Measurements from ENCODE around the gene MED7. TPM values are rescaled to one million over a fixed set of nuclear protein-coding genes. Genes with fewer than 3 reads are reported as not detected.
A peak's percentile ranks its signal among the peaks of the same experiment; 100 is the strongest.

Gene MED7
- total and polyA plus RNA-seq, 2 of the 13 experiments (the other 11 are each of a cell fraction or from before 2014, with no cell fraction given): 9.2 to 9.4 TPM

- TF ChIP-seq ZMAT3 (CRISPR knock-in tag; conservative IDR thresholded peaks at IDR 0.05) (no peak), MXD4 (CRISPR knock-in tag; IDR thresholded peaks at IDR 0.05) (peak; percentile 44; the same call in 1 of the 2 replicates), ZNF614 (CRISPR knock-in tag; IDR thresholded peaks at IDR 0.05; ENCODE audit: borderline replicate concordance) (no peak; the same call in 1 of the 2 replicates), ZNF510 (CRISPR knock-in tag; IDR thresholded peaks at IDR 0.05; ENCODE audit: low read depth) (no peak), NFAT5 (CRISPR knock-in tag; IDR thresholded peaks at IDR 0.05) (no peak), RXRA (CRISPR knock-in tag; IDR thresholded peaks at IDR 0.05) (no peak), ZNF768 (CRISPR knock-in tag; IDR thresholded peaks at IDR 0.05) (peak; percentile 93), ZNF720 (CRISPR knock-in tag; IDR thresholded peaks at IDR 0.05) (no peak), HOXA3 (CRISPR knock-in tag; IDR thresholded peaks at IDR 0.05) (no peak; the same call in 1 of the 2 replicates), YEATS4 (CRISPR knock-in tag; IDR thresholded peaks at IDR 0.05; ENCODE audit: borderline replicate concordance) (peak; percentile 24; the same call in 1 of the 2 replicates), SMARCE1 (IDR thresholded peaks at IDR 0.05; ENCODE audit: borderline replicate concordance) (no peak), SYNCRIP (IDR thresholded peaks at IDR 0.05; ENCODE audit: insufficient read depth, low read depth, low read length) (no peak), SOX13 (IDR thresholded peaks at IDR 0.05) (no peak), SOX13 (CRISPR knock-in tag; conservative IDR thresholded peaks at IDR 0.05 in 1 of 2, IDR thresholded peaks at IDR 0.05 in 1 of 2) (0 out of 4 replicates have a peak, but pooled peaks of 1 of the 2 experiments have one; percentile 4), GLMP (CRISPR knock-in tag; IDR thresholded peaks at IDR 0.05; ENCODE audit: borderline replicate concordance) (no peak)
- TF ChIP-seq, protein P1, sequence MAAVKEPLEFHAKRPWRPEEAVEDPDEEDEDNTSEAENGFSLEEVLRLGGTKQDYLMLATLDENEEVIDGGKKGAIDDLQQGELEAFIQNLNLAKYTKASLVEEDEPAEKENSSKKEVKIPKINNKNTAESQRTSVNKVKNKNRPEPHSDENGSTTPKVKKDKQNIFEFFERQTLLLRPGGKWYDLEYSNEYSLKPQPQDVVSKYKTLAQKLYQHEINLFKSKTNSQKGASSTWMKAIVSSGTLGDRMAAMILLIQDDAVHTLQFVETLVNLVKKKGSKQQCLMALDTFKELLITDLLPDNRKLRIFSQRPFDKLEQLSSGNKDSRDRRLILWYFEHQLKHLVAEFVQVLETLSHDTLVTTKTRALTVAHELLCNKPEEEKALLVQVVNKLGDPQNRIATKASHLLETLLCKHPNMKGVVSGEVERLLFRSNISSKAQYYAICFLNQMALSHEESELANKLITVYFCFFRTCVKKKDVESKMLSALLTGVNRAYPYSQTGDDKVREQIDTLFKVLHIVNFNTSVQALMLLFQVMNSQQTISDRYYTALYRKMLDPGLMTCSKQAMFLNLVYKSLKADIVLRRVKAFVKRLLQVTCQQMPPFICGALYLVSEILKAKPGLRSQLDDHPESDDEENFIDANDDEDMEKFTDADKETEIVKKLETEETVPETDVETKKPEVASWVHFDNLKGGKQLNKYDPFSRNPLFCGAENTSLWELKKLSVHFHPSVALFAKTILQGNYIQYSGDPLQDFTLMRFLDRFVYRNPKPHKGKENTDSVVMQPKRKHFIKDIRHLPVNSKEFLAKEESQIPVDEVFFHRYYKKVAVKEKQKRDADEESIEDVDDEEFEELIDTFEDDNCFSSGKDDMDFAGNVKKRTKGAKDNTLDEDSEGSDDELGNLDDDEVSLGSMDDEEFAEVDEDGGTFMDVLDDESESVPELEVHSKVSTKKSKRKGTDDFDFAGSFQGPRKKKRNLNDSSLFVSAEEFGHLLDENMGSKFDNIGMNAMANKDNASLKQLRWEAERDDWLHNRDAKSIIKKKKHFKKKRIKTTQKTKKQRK (IDR thresholded peaks at IDR 0.05; ENCODE audit: low read length): no peak
These were observed at the start of gene MED7 (continued) for GRCh38 chr5:157142317-157143126.
